WERI-Rb-1 (cell line): Measurements from ENCODE around the gene NKAIN4.
A peak's percentile ranks its signal among the peaks of the same experiment; 100 is the strongest.

Experiments
- DNase-seq: peaks from one replicate; pipeline ENCODE4 v3.0.0-alpha.2; 2020
- H3K27ac ChIP-seq: fragments of 250-450 bp; sonication (Bioruptor Pico); 2 replicates; pipeline ENCODE4 v1.5.1; 2020; ENCODE audit warnings: mild to moderate bottlenecking, moderate library complexity
- H3K27me3 ChIP-seq: fragments of 250-450 bp; sonication (Bioruptor Pico); 2 replicates; pipeline ENCODE4 v1.5.1; 2021; ENCODE audit warnings: mild to moderate bottlenecking, low read depth, moderate library complexity; ENCODE audit not compliant: insufficient read depth, severe bottlenecking
- H3K36me3 ChIP-seq: fragments of 250-450 bp; sonication (Bioruptor Pico); 2 replicates; pipeline ENCODE4 v1.5.1; 2020; ENCODE audit warnings: mild to moderate bottlenecking, moderate library complexity
- H3K4me3 ChIP-seq: 2 replicates; pipeline ENCODE4 v1.5.1; 2011; ENCODE audit warnings: low read depth, mild to moderate bottlenecking, control low read depth, low read length
- H3K9me3 ChIP-seq: fragments of 250-450 bp; sonication (Bioruptor Pico); 2 replicates; pipeline ENCODE4 v1.5.1; 2021; ENCODE audit warnings: mild to moderate bottlenecking, moderate library complexity; ENCODE audit not compliant: severe bottlenecking
- TF ChIP-seq, protein P1 (sequence below): IDR thresholded peaks from 2 replicates; pipeline ENCODE4 v1.5.1; 2011; ENCODE audit warnings: low read depth, mild to moderate bottlenecking, control low read depth, inconsistent platforms, low read length

The NKAIN4 gene

DNA sequence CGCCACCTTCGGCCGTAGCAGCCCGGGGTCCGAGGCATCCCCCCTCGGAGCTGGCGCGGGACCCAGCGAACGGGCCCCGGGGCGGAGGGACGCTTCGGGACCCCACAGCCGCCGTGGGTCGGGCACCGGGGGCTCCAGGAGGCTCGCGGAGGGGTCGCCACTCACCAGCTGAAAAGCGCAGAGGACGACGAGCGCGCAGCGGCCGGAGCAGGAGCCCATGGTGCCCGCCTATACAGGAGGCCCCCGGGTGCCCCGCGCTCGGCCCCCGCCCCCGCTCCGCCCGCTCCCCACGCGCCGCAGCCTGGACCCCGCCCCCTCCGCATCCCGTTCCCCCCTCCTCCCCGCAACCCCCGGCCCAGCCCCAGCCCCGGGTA is at the start of gene NKAIN4:
Gene NKAIN4, minus strand, starts transcription at position 232 of the 374 bp plus-strand sequence. Its CDS starts 13 bp downstream, at position 219.
- H3K27ac ChIP-seq: no peak within 1 kb of the TSS
- H3K4me3 ChIP-seq: peak within 1 kb of the TSS; percentile 27
- no peaks in the 10 kb centered on the region for H3K9me3 ChIP-seq
- no peak for DNase-seq
- no peaks in the 10 kb centered on the region for H3K36me3 ChIP-seq
- TF ChIP-seq, protein P1, sequence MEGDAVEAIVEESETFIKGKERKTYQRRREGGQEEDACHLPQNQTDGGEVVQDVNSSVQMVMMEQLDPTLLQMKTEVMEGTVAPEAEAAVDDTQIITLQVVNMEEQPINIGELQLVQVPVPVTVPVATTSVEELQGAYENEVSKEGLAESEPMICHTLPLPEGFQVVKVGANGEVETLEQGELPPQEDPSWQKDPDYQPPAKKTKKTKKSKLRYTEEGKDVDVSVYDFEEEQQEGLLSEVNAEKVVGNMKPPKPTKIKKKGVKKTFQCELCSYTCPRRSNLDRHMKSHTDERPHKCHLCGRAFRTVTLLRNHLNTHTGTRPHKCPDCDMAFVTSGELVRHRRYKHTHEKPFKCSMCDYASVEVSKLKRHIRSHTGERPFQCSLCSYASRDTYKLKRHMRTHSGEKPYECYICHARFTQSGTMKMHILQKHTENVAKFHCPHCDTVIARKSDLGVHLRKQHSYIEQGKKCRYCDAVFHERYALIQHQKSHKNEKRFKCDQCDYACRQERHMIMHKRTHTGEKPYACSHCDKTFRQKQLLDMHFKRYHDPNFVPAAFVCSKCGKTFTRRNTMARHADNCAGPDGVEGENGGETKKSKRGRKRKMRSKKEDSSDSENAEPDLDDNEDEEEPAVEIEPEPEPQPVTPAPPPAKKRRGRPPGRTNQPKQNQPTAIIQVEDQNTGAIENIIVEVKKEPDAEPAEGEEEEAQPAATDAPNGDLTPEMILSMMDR: no peak
- H3K27me3 ChIP-seq: peaks cover 10% of the 10 kb centered on the region

DNA sequence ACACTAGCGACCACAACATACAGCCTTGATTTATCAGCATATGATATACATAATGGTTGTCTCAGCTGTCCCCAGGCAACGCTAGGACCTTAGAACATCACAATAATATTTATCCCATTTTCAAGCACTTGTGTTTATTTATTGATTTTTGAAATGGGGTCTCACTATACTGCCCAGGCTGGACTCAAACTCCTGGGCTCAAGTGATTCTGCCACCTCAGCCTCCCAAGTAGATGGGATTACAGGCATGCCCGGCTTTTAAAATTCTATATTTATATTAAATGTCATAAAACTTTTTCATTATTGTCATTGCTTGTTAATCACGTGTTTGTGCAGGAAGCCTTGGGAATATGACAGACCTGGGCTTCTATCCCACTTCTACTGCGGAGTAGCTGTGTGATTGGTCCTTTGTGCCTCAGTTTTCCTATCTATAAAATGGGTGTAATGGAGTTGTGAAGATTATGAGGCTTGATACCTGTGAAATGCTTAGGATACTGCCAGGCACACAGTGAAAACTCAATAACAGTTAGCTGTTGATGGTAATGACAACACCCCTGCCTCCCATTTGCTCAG is 48.9 kb upstream of the NKAIN4 start:
- no peak for DNase-seq
- H3K27me3 ChIP-seq: no peaks in the 10 kb centered on the region

DNA sequence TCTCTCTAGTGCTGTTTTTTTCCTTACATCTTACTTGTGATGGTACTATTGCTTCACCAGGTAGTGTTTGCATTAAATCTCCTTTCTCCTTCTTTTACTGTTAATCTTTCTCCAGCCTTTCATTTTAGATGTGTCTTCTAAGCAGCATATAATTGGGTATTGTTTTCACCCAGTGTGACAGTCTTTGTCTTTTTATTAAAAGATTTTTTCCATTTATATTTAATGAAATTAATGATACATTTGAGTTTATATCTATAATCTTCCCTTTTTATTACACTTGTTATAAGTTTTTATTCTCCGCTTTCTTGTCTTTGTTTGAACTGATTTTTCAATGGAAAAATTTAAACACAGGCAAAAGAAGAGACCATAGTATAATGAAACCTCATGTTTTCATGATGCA is 47.4 kb upstream of the NKAIN4 start:
- H3K27me3 ChIP-seq: no peaks in the 10 kb centered on the region
- TF ChIP-seq, protein P1: no peak
- H3K9me3 ChIP-seq: no peaks in the 10 kb centered on the region
- no peak overlapping the region for H3K27ac ChIP-seq
- no peak for DNase-seq
- no peak overlapping the region for H3K4me3 ChIP-seq
- no peaks in the 10 kb centered on the region for H3K36me3 ChIP-seq

More for the DNA sequence above, 48.9 kb upstream of the NKAIN4 start:
- no peaks in the 10 kb centered on the region for H3K9me3 ChIP-seq
- no peak overlapping the region for H3K4me3 ChIP-seq
- no peaks in the 10 kb centered on the region for H3K36me3 ChIP-seq
- TF ChIP-seq, protein P1: no peak
- H3K27ac ChIP-seq: no peak overlapping the region

DNA sequence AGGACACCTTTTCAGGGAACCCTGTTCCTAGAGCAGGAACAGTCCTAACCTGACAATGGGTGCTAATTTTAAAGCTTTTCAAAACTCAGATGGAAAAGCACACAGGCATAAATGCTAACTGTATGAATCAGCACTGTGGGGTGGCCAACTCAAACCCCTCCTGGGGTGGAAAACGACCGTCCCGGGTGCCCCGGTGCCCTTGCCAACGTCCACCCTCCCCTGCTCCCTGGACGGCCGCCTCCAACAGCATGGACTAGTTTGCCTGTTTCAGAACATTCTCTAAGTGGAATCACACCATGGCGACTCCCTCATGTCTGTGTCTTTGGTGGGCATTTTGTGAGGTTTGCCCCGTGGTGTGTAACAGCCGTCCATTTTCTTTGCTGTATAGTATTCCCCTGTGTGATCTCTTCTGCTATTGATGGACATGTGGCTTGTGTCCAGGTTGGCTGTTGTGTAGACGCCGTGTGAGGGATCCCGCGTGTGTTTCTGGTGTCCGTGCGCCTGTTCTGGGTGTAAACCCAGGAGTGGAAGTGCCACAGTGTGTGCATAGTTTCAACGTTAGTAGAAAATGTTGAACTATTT is 44.6 kb upstream of the NKAIN4 start:
- TF ChIP-seq, protein P1: no peak
- Histone ChIP-seq H3K4me3 (no peak overlapping the region), H3K36me3 (no peaks in the 10 kb centered on the region), H3K27ac (no peak overlapping the region), H3K27me3 (no peaks in the 10 kb centered on the region), H3K9me3 (no peaks in the 10 kb centered on the region)
- no peak for DNase-seq

DNA sequence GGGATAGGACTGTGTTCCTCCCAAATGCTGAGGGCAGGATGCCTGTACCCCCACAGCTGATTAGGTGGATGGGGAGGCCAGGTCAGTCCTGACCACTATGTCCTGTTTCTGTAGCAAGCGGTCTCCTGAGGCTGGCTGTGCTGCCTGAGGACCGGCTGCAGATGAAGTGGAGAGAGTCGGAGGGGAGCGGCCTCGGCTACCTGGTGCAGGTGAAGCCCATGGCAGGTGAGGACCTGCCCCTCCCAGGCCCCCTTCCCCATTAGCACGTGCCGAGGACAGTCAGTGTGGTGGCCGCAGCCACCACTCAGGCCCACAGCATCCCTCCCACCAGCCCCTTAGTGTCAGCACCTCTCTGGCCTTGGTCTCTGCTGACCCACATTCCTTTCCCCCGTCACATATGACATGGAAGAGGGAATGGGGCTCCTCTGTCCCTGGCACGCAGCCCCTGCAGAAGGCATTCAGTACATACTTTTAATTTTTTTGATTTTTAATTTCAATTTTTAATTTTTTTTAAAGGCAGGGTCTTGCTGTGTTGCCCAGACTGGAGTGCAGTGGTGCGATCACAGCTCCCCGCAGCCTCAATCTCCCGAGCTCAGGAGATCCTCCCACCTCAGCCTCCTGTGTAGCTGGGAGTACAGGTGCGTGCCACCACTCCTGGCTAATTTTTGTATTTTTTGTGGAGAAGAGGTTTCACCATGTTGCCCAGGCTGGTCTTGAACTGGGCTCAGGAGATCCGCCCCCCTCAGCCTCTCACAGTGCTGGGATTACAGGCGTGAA is 43.7 kb upstream of the NKAIN4 start:
- H3K27ac ChIP-seq: no peak overlapping the region
- no peak overlapping the region for H3K4me3 ChIP-seq
- H3K9me3 ChIP-seq: no peaks in the 10 kb centered on the region
- TF ChIP-seq, protein P1: no peak
- no peaks in the 10 kb centered on the region for H3K27me3 ChIP-seq
- H3K36me3 ChIP-seq: no peaks in the 10 kb centered on the region
- DNase-seq: no peak
